ENCODE measurements around the gene CSTF1.

DNA sequence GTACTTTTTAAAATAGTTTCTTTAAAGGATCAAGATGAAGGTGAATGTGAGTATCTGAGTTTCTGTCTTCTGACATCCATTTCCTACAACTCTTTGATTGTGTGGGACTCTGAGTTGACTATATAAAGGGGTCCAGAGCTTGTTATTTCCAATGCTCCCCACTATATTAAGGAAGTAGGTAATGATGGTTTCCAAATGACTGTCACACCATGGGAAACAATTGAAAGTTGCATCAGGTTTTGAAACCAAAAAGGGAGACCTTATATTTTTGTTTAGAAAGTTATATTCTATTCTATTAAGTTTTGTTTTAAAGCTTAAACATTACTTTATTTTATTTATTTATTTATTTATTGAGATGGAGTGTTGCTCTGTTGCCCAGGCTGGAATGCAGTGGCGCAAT is 30.8 kb downstream of the CSTF1 start:
- no peak for TF ChIP-seq CTCF (conservative IDR thresholded peaks at IDR 0.05; ENCODE audit: low read depth, low read length)
- TF ChIP-seq MXI1 (IDR thresholded peaks at IDR 0.05; ENCODE audit: borderline replicate concordance, low read depth, low read length), result no peak
- no peak for TF ChIP-seq POLR2A (IDR thresholded peaks at IDR 0.05; ENCODE audit: low read depth, low read length)
- TF ChIP-seq, protein P1, sequence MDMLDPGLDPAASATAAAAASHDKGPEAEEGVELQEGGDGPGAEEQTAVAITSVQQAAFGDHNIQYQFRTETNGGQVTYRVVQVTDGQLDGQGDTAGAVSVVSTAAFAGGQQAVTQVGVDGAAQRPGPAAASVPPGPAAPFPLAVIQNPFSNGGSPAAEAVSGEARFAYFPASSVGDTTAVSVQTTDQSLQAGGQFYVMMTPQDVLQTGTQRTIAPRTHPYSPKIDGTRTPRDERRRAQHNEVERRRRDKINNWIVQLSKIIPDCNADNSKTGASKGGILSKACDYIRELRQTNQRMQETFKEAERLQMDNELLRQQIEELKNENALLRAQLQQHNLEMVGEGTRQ (IDR thresholded peaks at IDR 0.05; ENCODE audit: low read depth, low read length), result no peak
- TF ChIP-seq RFX5 (IDR thresholded peaks at IDR 0.05; ENCODE audit: low read depth, low read length), result no peak
- no peak for TF ChIP-seq FOS (IDR thresholded peaks at IDR 0.05; ENCODE audit: low read depth, low read length)
- TF ChIP-seq SMC3 (IDR thresholded peaks at IDR 0.05; ENCODE audit: low read depth, low read length), result no peak
